Astrocyte (in vitro differentiated cells and primary cell): ENCODE results near the gene C15orf61. TPM values are rescaled to one million over a fixed set of nuclear protein-coding genes. Genes with fewer than 3 reads are reported as not detected.

Experiments used
- DNase-seq: peaks from one replicate; pipeline ENCODE4 v3.0.0-alpha.2; 2010; ENCODE audit warnings: low read depth
- FAIRE-seq: peaks from 2 replicates; lab custom pipeline; 2011; peaks lifted over from hg19 to GRCh38; lab: Jason Lieb, UNC
- H2AFZ ChIP-seq: 2 replicates; pipeline ENCODE4 v1.6.0; 2012; ENCODE audit warnings: low read depth, low read length, inconsistent platforms
- H3K27ac ChIP-seq: 2 replicates; pipeline ENCODE4 v1.5.1; 2011; ENCODE audit warnings: low read depth, low read length, inconsistent platforms
- H3K27me3 ChIP-seq: 2 replicates; pipeline ENCODE4 v1.6.0; 2011; ENCODE audit warnings: low read length, inconsistent platforms; ENCODE audit not compliant: insufficient read depth
- H3K36me3 ChIP-seq: 2 replicates; pipeline ENCODE4 v1.5.1; 2011; ENCODE audit warnings: low read length, inconsistent platforms; ENCODE audit not compliant: insufficient read depth
- H3K4me1 ChIP-seq: 2 replicates; pipeline ENCODE4 v1.5.1; 2011; ENCODE audit warnings: low read length, inconsistent platforms; ENCODE audit not compliant: insufficient read depth
- H3K4me2 ChIP-seq: 2 replicates; pipeline ENCODE4 v1.6.0; 2012; ENCODE audit warnings: low read length, inconsistent platforms
- H3K4me3 ChIP-seq: 2 replicates; pipeline ENCODE4 v1.5.1; 2011; ENCODE audit warnings: low read depth, mild to moderate bottlenecking, low read length, inconsistent platforms; ENCODE audit not compliant: insufficient read depth
- H3K79me2 ChIP-seq: 2 replicates; pipeline ENCODE4 v1.6.0; 2012; ENCODE audit warnings: mild to moderate bottlenecking, low read length, inconsistent platforms; ENCODE audit not compliant: insufficient read depth
- H3K9ac ChIP-seq: 2 replicates; pipeline ENCODE4 v1.6.0; 2012; ENCODE audit warnings: mild to moderate bottlenecking, low read length, inconsistent platforms
- H3K9me3 ChIP-seq: 2 replicates; pipeline ENCODE4 v1.5.1; 2012; ENCODE audit warnings: low read depth, mild to moderate bottlenecking, low read length, inconsistent platforms; ENCODE audit not compliant: insufficient read depth
- H4K20me1 ChIP-seq: 2 replicates; pipeline ENCODE4 v1.6.0; 2012; ENCODE audit warnings: low read length, inconsistent platforms; ENCODE audit not compliant: insufficient read depth
- H3K27ac Mint-ChIP-seq: one replicate; pipeline ENCODE4 v1.8.0; 2021; ENCODE audit warnings: mild to moderate bottlenecking, mixed read lengths; ENCODE audit not compliant: unreplicated experiment
- H3K27me3 Mint-ChIP-seq: one replicate; pipeline ENCODE4 v1.8.0; 2021; ENCODE audit warnings: low read depth, mixed read lengths; ENCODE audit not compliant: unreplicated experiment
- H3K36me3 Mint-ChIP-seq: one replicate; pipeline ENCODE4 v1.8.0; 2021; ENCODE audit warnings: low read depth, mixed read lengths; ENCODE audit not compliant: unreplicated experiment
- H3K4me1 Mint-ChIP-seq: one replicate; pipeline ENCODE4 v1.8.0; 2021; ENCODE audit warnings: low read depth, mixed read lengths; ENCODE audit not compliant: unreplicated experiment
- H3K4me3 Mint-ChIP-seq: one replicate; pipeline ENCODE4 v1.8.0; 2021; ENCODE audit warnings: mild to moderate bottlenecking, moderate library complexity, mixed read lengths; ENCODE audit not compliant: unreplicated experiment
- H3K9me3 Mint-ChIP-seq: one replicate; pipeline ENCODE4 v1.8.0; 2021; ENCODE audit warnings: mild to moderate bottlenecking, mixed read lengths; ENCODE audit not compliant: unreplicated experiment
- CTCF ChIP-seq: IDR thresholded peaks from 2 replicates; pipeline ENCODE4 v1.5.1; 2011; ENCODE audit warnings: low read depth, mild to moderate bottlenecking, inconsistent platforms, low read length, moderate library complexity; ENCODE audit not compliant: insufficient read depth
- EZH2 ChIP-seq: IDR thresholded peaks from 2 replicates; pipeline ENCODE4 v1.6.1; 2012; ENCODE audit warnings: mild to moderate bottlenecking, low read length, inconsistent platforms; ENCODE audit not compliant: insufficient read depth
- total RNA-seq: library from RNA; stranded (reverse); gene quantifications from 2 replicates; pipeline ENCODE4 v1.2.1, GENCODE V29; 2021

The C15orf61 gene
- total RNA-seq, 1 donor from 2014 or later: 4.7 TPM

GRCh38 chr15:67515090-67515489 is 5.8 kb upstream of the C15orf61 start:
- DNase-seq (no peak), FAIRE-seq (no peak)
- peaks cover 11% of the 10 kb centered on the region for H3K4me1 Mint-ChIP-seq
- H3K27ac Mint-ChIP-seq: no peak overlapping the region
- H3K4me3 ChIP-seq: no peak overlapping the region
- H2AFZ ChIP-seq: no peak overlapping the region
- H4K20me1 ChIP-seq: no peaks in the 10 kb centered on the region
- no peaks in the 10 kb centered on the region for H3K27me3 ChIP-seq
- no peak overlapping the region for H3K27ac ChIP-seq
- H3K9me3 Mint-ChIP-seq: no peaks in the 10 kb centered on the region
- H3K9me3 ChIP-seq: no peaks in the 10 kb centered on the region
- H3K27me3 Mint-ChIP-seq: no peaks in the 10 kb centered on the region
- no peak overlapping the region for H3K4me3 Mint-ChIP-seq
- H3K4me1 ChIP-seq: peaks cover 8% of the 10 kb centered on the region
- H3K79me2 ChIP-seq: no peaks in the 10 kb centered on the region
- H3K9ac ChIP-seq: no peak overlapping the region
- no peak overlapping the region for H3K4me2 ChIP-seq
- H3K36me3 Mint-ChIP-seq: peaks cover 3% of the 10 kb centered on the region
- H3K36me3 ChIP-seq: no peaks in the 10 kb centered on the region
- no peak for TF ChIP-seq EZH2
- no peak for TF ChIP-seq CTCF

DNA sequence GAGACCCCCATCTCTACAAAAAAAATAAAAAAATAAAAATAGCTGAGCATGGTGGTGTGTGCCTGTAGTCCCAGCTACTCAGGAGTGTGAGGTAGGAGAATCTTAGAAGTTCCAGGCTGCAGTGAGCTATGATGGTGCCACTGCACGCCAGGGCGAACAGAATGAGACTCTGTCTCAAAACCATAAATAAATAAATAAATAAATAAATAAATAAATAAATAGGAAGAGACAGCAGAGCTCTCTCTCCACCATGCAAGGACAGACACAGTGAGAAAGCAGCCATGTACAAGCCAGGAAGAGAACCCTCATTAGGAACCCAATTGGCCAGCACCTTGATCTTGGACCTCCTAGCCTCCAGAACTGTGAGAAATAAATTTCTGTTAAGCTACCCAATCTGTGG is 5.4 kb upstream of the C15orf61 start:
- Mint-ChIP-seq H3K27ac (no peak overlapping the region), H3K4me1 (peaks cover 6% of the 10 kb centered on the region), H3K36me3 (peaks cover 3% of the 10 kb centered on the region), H3K4me3 (no peak overlapping the region), H3K27me3 (no peaks in the 10 kb centered on the region), H3K9me3 (no peaks in the 10 kb centered on the region)
- Histone ChIP-seq H3K4me1 (peaks cover 10% of the 10 kb centered on the region), H3K27me3 (no peaks in the 10 kb centered on the region), H3K9ac (no peak overlapping the region), H3K9me3 (no peaks in the 10 kb centered on the region), H3K4me2 (no peak overlapping the region), H3K79me2 (no peaks in the 10 kb centered on the region), H2AFZ (no peak overlapping the region), H3K27ac (no peak overlapping the region), H3K4me3 (no peak overlapping the region), H4K20me1 (no peaks in the 10 kb centered on the region), H3K36me3 (no peaks in the 10 kb centered on the region)
- FAIRE-seq (no peak), DNase-seq (no peak)
- no peak for TF ChIP-seq CTCF
- no peak for TF ChIP-seq EZH2

- peak overlapping the region; percentile 82 for H3K4me3 Mint-ChIP-seq
- H3K9me3 ChIP-seq: no peaks in the 10 kb centered on the region
- H3K4me1 Mint-ChIP-seq: peaks cover 10% of the 10 kb centered on the region
- peak overlapping the region; percentile 87 for H3K4me2 ChIP-seq
- peak overlapping the region; percentile 100 for H2AFZ ChIP-seq
- H3K9me3 Mint-ChIP-seq: no peaks in the 10 kb centered on the region
- FAIRE-seq: no peak
- peak overlapping the region; percentile 91 for H3K27ac ChIP-seq
- peak overlapping the region; percentile 86 for H3K9ac ChIP-seq
- H3K27ac Mint-ChIP-seq: no peak overlapping the region
- no peaks in the 10 kb centered on the region for H3K36me3 Mint-ChIP-seq
- H3K4me3 ChIP-seq: peak overlapping the region; percentile 74
- peaks cover 34% of the 10 kb centered on the region for H3K79me2 ChIP-seq
- no peak for DNase-seq
- H3K4me1 ChIP-seq: peaks cover 5% of the 10 kb centered on the region
- TF ChIP-seq CTCF: no peak
- TF ChIP-seq EZH2: no peak
- no peaks in the 10 kb centered on the region for H3K27me3 Mint-ChIP-seq
- peaks cover 5% of the 10 kb centered on the region for H4K20me1 ChIP-seq
- H3K27me3 ChIP-seq: no peaks in the 10 kb centered on the region
- H3K36me3 ChIP-seq: no peaks in the 10 kb centered on the region
Observed at GRCh38 chr15:67520321-67521028, 456 bp upstream of the C15orf61 start.
